Activated CD4-positive, alpha-beta T cell treated with anti-CD3 and anti-CD28 coated beads, Interleukin-2, amount 10 ng/mL, durations not matched to agents 7 days and 5 days (primary cell): ENCODE results near the gene JUNB. TPM values are rescaled to one million over a fixed set of nuclear protein-coding genes. Genes with fewer than 3 reads are reported as not detected.
A peak's percentile ranks its signal among the peaks of the same experiment; 100 is the strongest.
"Not testable (repeated sequence)": the region's sequence is repeated elsewhere in the genome, so short reads cannot be mapped to it uniquely, and the experiment has no call there.

Source experiments
- CTCF ChIA-PET: fragments of 350-600 bp; sonication (Branson Sonifier 250); formaldehyde crosslinking; loops from one replicate; lab custom pipeline; 2021; ENCODE audit warnings: antibody characterized with exemption; lab: Charles Lee
- POLR2A ChIA-PET: fragments of 350-600 bp; sonication (Branson Sonifier 250); formaldehyde crosslinking; loops from one replicate; lab custom pipeline; 2021; ENCODE audit warnings: antibody characterized with exemption; lab: Charles Lee
- DNase-seq: peaks from one replicate; pipeline ENCODE4 v3.0.0-alpha.2; 2020
- H3K27ac Mint-ChIP-seq: one replicate; pipeline ENCODE4 v1.8.0; 2021; ENCODE audit warnings: mild to moderate bottlenecking, moderate library complexity, mixed read lengths
- H3K27me3 Mint-ChIP-seq: one replicate; pipeline ENCODE4 v1.8.0; 2021; ENCODE audit warnings: mixed read lengths
- H3K36me3 Mint-ChIP-seq: one replicate; pipeline ENCODE4 v1.8.0; 2021; ENCODE audit warnings: low read depth, mixed read lengths
- H3K4me1 Mint-ChIP-seq: one replicate; pipeline ENCODE4 v1.8.0; 2021; ENCODE audit warnings: mixed read lengths
- H3K4me3 Mint-ChIP-seq: one replicate; pipeline ENCODE4 v1.8.0; 2021; ENCODE audit warnings: mild to moderate bottlenecking, moderate library complexity, mixed read lengths
- H3K9me3 Mint-ChIP-seq: one replicate; pipeline ENCODE4 v1.8.0; 2021; ENCODE audit warnings: mixed read lengths
- total RNA-seq, 2 experiments: library from RNA; stranded (reverse); gene quantifications; one replicate each; pipeline ENCODE4 v1.2.3, GENCODE V29; 2021

The JUNB gene
- total RNA-seq, 2 experiments from 2014 or later, result 66.7 to 78.4 TPM

- no peaks in the 10 kb centered on the region for H3K9me3 Mint-ChIP-seq
- H3K4me1 Mint-ChIP-seq, result peaks cover 38% of the 10 kb centered on the region
- CTCF ChIA-PET, result interaction anchor here (0.9 to 11.5 kb wide), 6 partner anchors 10 to 46 kb away, joined by 3 to 211 read pairs (median 4); partner anchors contain the start of genes HOOK2 and JUNB
- H3K27me3 Mint-ChIP-seq, result no peaks in the 10 kb centered on the region
- peak within 1 kb of the TSS; percentile 85 for H3K27ac Mint-ChIP-seq
- POLR2A ChIA-PET, result interaction anchor here (0.8 kb wide), 1 partner anchor 10 kb away, joined by 3 read pairs; the partner anchor contains the start of gene JUNB
- peak; percentile 80 for DNase-seq
- peak within 1 kb of the TSS; percentile 86 for H3K4me3 Mint-ChIP-seq
- H3K36me3 Mint-ChIP-seq, result peaks cover 13% of the 10 kb centered on the region
Observed at GRCh38 chr19:12801466-12802266, 10.4 kb downstream of the JUNB start, which contains the start of the genes PRDX2 and THSD8. Gene PRDX2 (minus strand): TSS chr19:12801800. CDS start chr19:12801261, 539 bp downstream. Gene THSD8 (plus strand): TSS chr19:12802069. CDS start chr19:12802072, 3 bp downstream.

DNA sequence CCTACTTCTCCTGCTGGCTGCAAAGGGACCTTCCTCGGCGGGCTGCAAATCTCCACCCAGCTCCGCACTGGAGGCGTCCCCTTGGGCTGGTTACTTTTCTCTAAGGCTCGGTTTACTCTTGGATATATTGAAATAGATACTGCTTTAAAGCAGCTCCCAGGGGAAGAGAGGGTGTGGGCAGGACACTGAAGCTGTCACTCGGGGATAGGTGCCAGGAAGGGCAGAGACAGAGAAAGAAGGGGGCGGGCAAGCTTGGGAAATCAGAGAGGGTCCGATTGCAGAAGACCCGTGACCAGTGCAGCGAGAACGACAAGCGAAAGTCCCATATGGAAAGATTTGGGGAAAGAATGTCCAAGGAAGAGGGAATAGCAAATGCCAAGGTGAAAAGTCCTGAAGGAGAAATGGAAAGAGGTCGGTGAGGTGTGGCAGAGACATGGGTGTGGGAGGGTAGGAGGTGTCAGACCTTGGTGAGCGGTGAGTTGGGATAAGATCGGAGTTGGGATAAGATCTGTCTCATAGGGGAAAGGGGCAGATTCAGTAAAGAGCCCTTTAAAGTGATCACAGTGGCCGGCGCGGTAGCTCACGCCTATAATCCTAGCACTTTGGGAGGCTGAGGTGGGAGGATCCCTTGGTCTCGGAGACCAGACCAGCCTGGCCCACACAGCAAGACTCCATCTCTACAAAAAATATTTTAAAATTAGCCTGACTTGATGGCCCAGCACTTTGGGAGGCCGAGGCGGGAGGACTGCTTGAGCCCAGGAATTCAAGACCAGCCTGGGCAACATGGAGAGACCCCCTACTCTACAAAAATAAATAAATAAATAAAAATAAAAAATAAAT, 11.2 kb downstream of the JUNB start:
- Mint-ChIP-seq H3K27ac (peak overlapping the region; percentile 70), H3K4me3 (peak overlapping the region; percentile 86), H3K9me3 (no peaks in the 10 kb centered on the region), H3K36me3 (peaks cover 11% of the 10 kb centered on the region), H3K4me1 (peaks cover 39% of the 10 kb centered on the region), H3K27me3 (no peaks in the 10 kb centered on the region)
- CTCF ChIA-PET, result interaction anchor here (1.0 to 1.6 kb wide), 5 partner anchors 10 to 45 kb away, joined by 3 to 6 read pairs (median 4); partner anchors contain the start of gene HOOK2
- DNase-seq, result no peak
- POLR2A ChIA-PET, result interaction anchor here (0.8 kb wide), 1 partner anchor 11 kb away, joined by 3 read pairs; the partner anchor contains the start of gene JUNB

DNA sequence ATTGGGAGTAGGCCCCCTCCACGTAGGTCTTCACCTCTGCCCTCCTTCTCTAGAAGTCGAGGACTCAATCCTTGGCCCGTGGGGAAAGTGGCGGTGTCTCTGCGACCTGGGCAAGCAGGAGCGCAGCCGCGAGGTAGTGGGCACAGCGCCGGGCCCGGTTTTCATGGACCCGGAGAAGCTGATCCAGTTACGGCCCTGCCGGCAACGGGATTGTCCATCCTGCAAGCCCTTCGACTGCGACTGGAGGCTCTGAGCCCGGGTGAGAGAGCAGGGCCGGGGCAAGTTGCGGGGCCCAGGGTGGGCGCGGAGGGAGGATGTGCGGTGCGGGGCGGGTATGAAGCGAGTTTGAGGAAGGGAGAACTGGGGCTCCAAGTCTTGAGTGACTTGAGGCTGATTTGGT, 12.8 kb downstream of the JUNB start:
- DNase-seq, result no peak
- no peak overlapping the region for H3K27ac Mint-ChIP-seq
- peaks cover 43% of the 10 kb centered on the region for H3K4me1 Mint-ChIP-seq
- H3K9me3 Mint-ChIP-seq, result no peaks in the 10 kb centered on the region
- no peaks in the 10 kb centered on the region for H3K27me3 Mint-ChIP-seq
- CTCF ChIA-PET, result interaction anchor here (0.6 to 2.4 kb wide), 2 partner anchors 9 to 44 kb away, joined by 3 to 10 read pairs; no protein-coding TSS in a partner anchor
- POLR2A ChIA-PET, result no interaction called here
- H3K36me3 Mint-ChIP-seq, result peaks cover 15% of the 10 kb centered on the region
- H3K4me3 Mint-ChIP-seq, result no peak overlapping the region

DNA sequence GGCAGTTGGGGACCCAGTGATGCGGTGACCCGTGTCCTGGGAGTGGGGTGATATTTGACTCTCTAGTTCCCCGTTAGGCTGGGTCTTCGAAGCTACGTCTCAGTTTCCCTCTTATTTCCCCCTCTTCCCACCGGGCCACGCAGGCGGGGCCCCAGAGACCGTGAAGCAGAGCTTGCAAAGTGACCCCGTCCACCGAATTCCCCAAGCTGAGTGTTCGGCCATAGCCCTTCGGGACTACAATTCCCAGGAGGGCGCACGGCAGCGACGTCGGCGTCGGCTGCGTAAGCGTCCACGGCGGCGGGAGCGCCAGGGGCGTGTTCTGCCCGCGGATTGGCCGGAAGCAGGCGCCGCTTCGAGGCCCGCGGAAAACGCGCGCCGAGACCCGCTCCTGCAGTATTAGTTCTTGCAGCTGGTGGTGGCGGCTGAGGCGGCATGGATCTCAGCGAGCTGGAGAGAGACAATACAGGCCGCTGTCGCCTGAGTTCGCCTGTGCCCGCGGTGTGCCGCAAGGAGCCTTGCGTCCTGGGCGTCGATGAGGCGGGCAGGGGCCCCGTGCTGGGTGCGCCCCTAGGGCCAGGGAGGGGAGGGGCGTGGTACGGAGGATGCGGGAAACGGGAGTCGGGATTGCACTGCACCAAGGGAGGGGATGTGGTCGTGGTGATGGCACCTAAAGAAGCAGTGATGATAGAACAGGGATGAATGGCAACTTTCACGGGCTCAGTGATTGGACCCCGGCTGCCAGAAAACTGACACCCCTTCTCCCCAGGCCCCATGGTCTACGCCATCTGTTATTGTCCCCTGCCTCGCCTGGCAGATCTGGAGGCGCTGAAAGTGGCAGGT, 15.2 kb downstream of the JUNB start, which contains the start of gene RNASEH2A:
Gene RNASEH2A, plus strand, starts transcription at position 343 of the 840 bp plus-strand sequence. Its CDS starts 90 bp downstream, at position 433.
- Mint-ChIP-seq H3K4me1 (peaks cover 27% of the 10 kb centered on the region), H3K4me3 (peak within 1 kb of the TSS; percentile 94), H3K27me3 (no peaks in the 10 kb centered on the region), H3K36me3 (peaks cover 8% of the 10 kb centered on the region), H3K27ac (peak within 1 kb of the TSS; percentile 93), H3K9me3 (no peaks in the 10 kb centered on the region)
- DNase-seq, result peak; percentile 90
- CTCF ChIA-PET, result interaction anchor here (0.7 to 2.4 kb wide), 11 partner anchors 10 to 159 kb away, joined by 3 to 11 read pairs (median 4); no protein-coding TSS in a partner anchor
- POLR2A ChIA-PET, result interaction anchor here (0.7 kb wide), 1 partner anchor 69 kb away, joined by 3 read pairs; the partner anchor contains the start of gene GET3

GRCh38 chr19:12815088-12815487, 23.8 kb downstream of the JUNB start:
- no peak overlapping the region for H3K4me3 Mint-ChIP-seq
- H3K36me3 Mint-ChIP-seq, result peaks cover 8% of the 10 kb centered on the region
- ChIA-PET CTCF (interaction anchor here (0.7 to 1.2 kb wide), 5 partner anchors 9 to 43 kb away, joined by 3 to 4 read pairs (median 3); no protein-coding TSS in a partner anchor), POLR2A (no interaction called here)
- no peaks in the 10 kb centered on the region for H3K9me3 Mint-ChIP-seq
- no peak for DNase-seq
- H3K27ac Mint-ChIP-seq, result no peak overlapping the region
- no peaks in the 10 kb centered on the region for H3K27me3 Mint-ChIP-seq
- H3K4me1 Mint-ChIP-seq, result no peaks in the 10 kb centered on the region

DNA sequence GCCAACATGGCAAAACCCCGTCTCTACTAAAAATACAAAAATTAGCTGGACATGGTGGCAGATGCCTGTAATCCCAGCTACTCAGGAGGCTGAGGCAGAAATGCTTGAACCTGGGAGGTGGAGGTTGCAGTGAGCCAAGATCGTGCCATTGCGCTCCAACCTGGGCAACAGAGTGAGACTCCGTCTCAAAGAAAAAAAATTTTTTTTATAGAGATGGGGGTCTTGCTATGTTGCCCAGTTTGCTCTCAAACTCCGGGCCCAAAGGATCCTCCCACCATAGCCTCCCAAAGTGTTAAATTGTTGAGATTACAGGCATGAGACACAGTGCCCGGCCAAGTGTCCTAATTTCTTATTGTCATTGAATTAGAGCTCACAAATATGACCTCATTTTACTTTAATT, 25.9 kb downstream of the JUNB start:
- H3K4me3 Mint-ChIP-seq, POLR2A ChIA-PET, H3K9me3 Mint-ChIP-seq, H3K27me3 Mint-ChIP-seq, H3K27ac Mint-ChIP-seq, H3K4me1 Mint-ChIP-seq, DNase-seq, H3K36me3 Mint-ChIP-seq: not testable (repeated sequence)
- CTCF ChIA-PET, result interaction anchor here (0.6 kb wide), 1 partner anchor 10 kb away, joined by 3 read pairs; no protein-coding TSS in a partner anchor

GRCh38 chr19:12817810-12818209, 26.5 kb downstream of the JUNB start:
- H3K27me3 Mint-ChIP-seq, H3K36me3 Mint-ChIP-seq, DNase-seq, POLR2A ChIA-PET, H3K9me3 Mint-ChIP-seq, H3K27ac Mint-ChIP-seq, H3K4me1 Mint-ChIP-seq, H3K4me3 Mint-ChIP-seq: not testable (repeated sequence)
- CTCF ChIA-PET, result interaction anchor here (0.6 to 1.0 kb wide), 3 partner anchors 114 to 166 kb away, joined by 3 read pairs; no protein-coding TSS in a partner anchor

DNA sequence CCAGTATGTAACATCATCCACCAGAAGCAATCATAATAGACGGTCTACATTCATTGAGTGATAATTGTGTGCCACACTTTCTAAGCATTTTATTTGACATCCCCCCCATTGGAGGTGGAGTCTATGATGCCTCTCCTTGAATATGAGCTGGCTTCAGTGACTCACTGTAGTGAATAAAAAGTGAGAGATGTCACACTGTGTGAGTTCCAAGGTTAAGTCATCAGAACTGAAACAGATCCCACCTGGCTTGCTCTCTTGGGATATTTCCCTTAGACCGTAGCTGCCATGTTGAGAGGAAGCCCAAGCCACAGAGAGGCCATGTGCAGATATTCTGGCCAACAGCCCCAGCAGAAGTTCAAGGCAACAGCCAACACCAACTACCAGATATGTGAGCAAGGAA, 30.5 kb downstream of the JUNB start:
- DNase-seq, result no peak
- CTCF ChIA-PET, result interaction anchor here (1.9 kb wide), 1 partner anchor 64 kb away, joined by 6 read pairs; no protein-coding TSS in a partner anchor
- Mint-ChIP-seq H3K27me3 (peaks cover 13% of the 10 kb centered on the region), H3K4me1 (peaks cover 12% of the 10 kb centered on the region), H3K36me3 (no peaks in the 10 kb centered on the region), H3K9me3 (no peaks in the 10 kb centered on the region), H3K4me3 (no peak overlapping the region), H3K27ac (no peak overlapping the region)
- POLR2A ChIA-PET, result no interaction called here

GRCh38 chr19:12825254-12826131, 34.2 kb downstream of the JUNB start:
- CTCF ChIA-PET, result interaction anchor here (0.6 to 1.8 kb wide), 7 partner anchors 19 to 152 kb away, joined by 3 to 5 read pairs (median 3); partner anchors contain the start of gene RNASEH2A
- no peaks in the 10 kb centered on the region for H3K9me3 Mint-ChIP-seq
- POLR2A ChIA-PET, result no interaction called here
- H3K27ac Mint-ChIP-seq, result no peak overlapping the region
- no peaks in the 10 kb centered on the region for H3K36me3 Mint-ChIP-seq
- no peak overlapping the region for H3K4me3 Mint-ChIP-seq
- H3K4me1 Mint-ChIP-seq, result peaks cover 12% of the 10 kb centered on the region
- peaks cover 35% of the 10 kb centered on the region for H3K27me3 Mint-ChIP-seq
- DNase-seq, result no peak

- H3K27ac Mint-ChIP-seq, result no peak overlapping the region
- peaks cover 20% of the 10 kb centered on the region for H3K4me1 Mint-ChIP-seq
- H3K36me3 Mint-ChIP-seq, result no peaks in the 10 kb centered on the region
- no peaks in the 10 kb centered on the region for H3K9me3 Mint-ChIP-seq
- ChIA-PET POLR2A (interaction anchor here (0.6 kb wide), 1 partner anchor 66 kb away, joined by 6 read pairs; no protein-coding TSS in a partner anchor), CTCF (interaction anchor here (1.2 kb wide), 1 partner anchor 10 kb away, joined by 3 read pairs; no protein-coding TSS in a partner anchor)
- peaks cover 59% of the 10 kb centered on the region for H3K27me3 Mint-ChIP-seq
- no peak overlapping the region for H3K4me3 Mint-ChIP-seq
- DNase-seq, result peak; percentile 32
Observed at GRCh38 chr19:12828494-12828893, 37.2 kb downstream of the JUNB start.

DNA sequence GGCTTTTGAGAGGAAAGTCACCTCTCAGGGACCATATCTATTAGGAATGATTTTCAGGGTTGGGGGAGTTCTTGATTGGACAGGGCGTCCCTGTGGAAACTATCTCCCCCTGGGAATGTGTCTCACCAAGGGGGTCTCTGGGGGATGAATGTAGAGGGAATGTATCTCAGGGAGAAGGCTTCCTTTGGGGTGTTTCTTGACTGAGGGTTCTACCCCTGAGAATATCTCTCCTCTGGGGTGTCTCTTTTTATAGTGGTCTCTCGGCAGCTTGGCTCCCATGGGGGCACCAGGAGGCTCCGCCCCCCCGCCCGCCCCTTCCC, 42.1 kb downstream of the JUNB start:
- ChIA-PET POLR2A (no interaction called here), CTCF (no interaction called here)
- Mint-ChIP-seq H3K27me3 (peaks cover 75% of the 10 kb centered on the region), H3K9me3 (no peaks in the 10 kb centered on the region), H3K36me3 (no peaks in the 10 kb centered on the region), H3K27ac (peak overlapping the region; percentile 27), H3K4me1 (peaks cover 20% of the 10 kb centered on the region), H3K4me3 (peak overlapping the region; percentile 11)
- DNase-seq, result no peak
